Vagina (tissue), 2 donors: ENCODE data around the gene HDC.

Source experiments
- CTCF ChIP-seq, 3 experiments: fragments of 450-650 bp in 2 of 3; fragments of 200-600 bp in 1 of 3; sonication (generic) in 1 of 3; IDR thresholded peaks; one replicate each; pipeline ENCODE4 v1.5.1; 2017 to 2019; ENCODE audit warnings: antibody characterized with exemption in 3 of 3, mild to moderate bottlenecking in 2 of 3, moderate library complexity in 2 of 3
- POLR2A ChIP-seq, 2 donors: fragments of 450-650 bp; IDR thresholded peaks; one replicate each; pipeline ENCODE4 v1.6.1; 2017; ENCODE audit warnings: antibody characterized with exemption in 2 of 2, mild to moderate bottlenecking in 2 of 2, moderate library complexity in 2 of 2
- POLR2AphosphoS5 ChIP-seq, 2 donors: sonication (generic); formaldehyde crosslinking; IDR thresholded peaks; one replicate each; pipeline ENCODE4 v1.9.0; 2017; ENCODE audit warnings: antibody characterized with exemption in 2 of 2, mild to moderate bottlenecking in 2 of 2, low read depth in 1 of 2; ENCODE audit not compliant: insufficient read depth in 1 of 2

GRCh38 chr15:50234764-50235163 is 30.8 kb downstream of the HDC start:
- TF ChIP-seq CTCF (IDR thresholded peaks at IDR 0.05): no peak
- no peak for TF ChIP-seq POLR2A (IDR thresholded peaks at IDR 0.05)
- no peak for TF ChIP-seq POLR2AphosphoS5 (IDR thresholded peaks at IDR 0.05; ENCODE audit: insufficient read depth in 1 of 2, low read depth in 1 of 2)
